Transverse colon (tissue), 4 donors: ENCODE results near the gene FAM131B. TPM values are rescaled to one million over a fixed set of nuclear protein-coding genes. Genes with fewer than 3 reads are reported as not detected.

Experiments
- DNase-seq: peaks from one replicate; pipeline ENCODE4 v3.0.0-alpha.2; 2019
- H3K27ac ChIP-seq, 4 donors: fragments of 200-600 bp; sonication (generic); 2 replicates each; pipeline ENCODE4 v1.5.1; 2016 to 2018; ENCODE audit warnings: inconsistent platforms in 4 of 4
- H3K27me3 ChIP-seq: fragments of 200-600 bp; sonication (generic); 2 replicates; pipeline ENCODE4 v1.5.1; 2017; ENCODE audit warnings: inconsistent platforms
- H3K36me3 ChIP-seq, 4 donors: fragments of 200-600 bp; sonication (generic); 2 replicates each; pipeline ENCODE4 v1.5.1; 2017 to 2019; ENCODE audit warnings: inconsistent platforms in 4 of 4
- H3K4me1 ChIP-seq, 4 donors: fragments of 200-600 bp; sonication (generic); 2 replicates each; pipeline ENCODE4 v1.5.1; 2017 to 2020; ENCODE audit warnings: inconsistent platforms in 4 of 4
- H3K4me3 ChIP-seq, 4 donors: fragments of 200-600 bp; sonication (generic); 1 replicate in 1 of 4; 2 replicates in 3 of 4; pipeline versions ENCODE4 v1.5.1 to v1.6.1; 2017 to 2019; ENCODE audit warnings: inconsistent platforms in 4 of 4
- H3K9me3 ChIP-seq, 2 donors: fragments of 200-600 bp; sonication (generic); 2 replicates each; pipeline ENCODE4 v1.5.1; 2017 to 2019; ENCODE audit warnings: inconsistent platforms in 2 of 2
- EP300 ChIP-seq: sonication (generic); formaldehyde crosslinking; IDR thresholded peaks from one replicate; pipeline ENCODE4 v1.6.1; 2017; ENCODE audit warnings: antibody characterized with exemption, low read depth
- POLR2A ChIP-seq: fragments of 450-650 bp; IDR thresholded peaks from one replicate; pipeline ENCODE4 v1.6.1; 2016; ENCODE audit warnings: antibody characterized with exemption, mild to moderate bottlenecking, moderate library complexity
- POLR2AphosphoS5 ChIP-seq, 3 donors: sonication (generic); formaldehyde crosslinking; IDR thresholded peaks; one replicate each; pipeline ENCODE4 v1.6.1; 2016; ENCODE audit warnings: antibody characterized with exemption in 3 of 3
- WGBS, 2 donors: methylation state at CpG; one replicate each; pipeline ENCODE4 v1.1.5; 2018; ENCODE audit warnings: low coverage in 1 of 2; 5-methylcytosine and 5-hydroxymethylcytosine counted together
- in situ Hi-C, 4 donors: fragments of 200-750 bp; cut with MboI; loops; one replicate each; pipeline versions ENCODE4 v1.15.0 to v1.15.1; 2017; ENCODE audit warnings: low sequenced_read_pairs in 3 of 4, low pct_ligation_motif_present in 1 of 4, low pct_unique_long_range_greater_than_20kb in 1 of 4
- intact Hi-C: fragments of 100-400 bp; cut with DNase I; formaldehyde crosslinking; loops from one replicate; pipeline ENCODE4 v1.15.1; 2023; ENCODE audit warnings: low total_unique reads
- total RNA-seq, 4 donors: library from RNA; depleted of rRNA; stranded (reverse); fragments of >200 nt; gene quantifications; one replicate each; pipeline ENCODE4 v1.1.0, GENCODE V29; 2016
- TF ChIP-seq, protein P1 (sequence below), 5 experiments: fragments of 200-600 bp in 3 of 5; fragments of 450-650 bp in 2 of 5; sonication (generic) in 3 of 5; IDR thresholded peaks; 1 replicate in 2 of 5; 2 replicates in 3 of 5; pipeline ENCODE4 v1.5.1; 2016 to 2017; ENCODE audit warnings: antibody characterized with exemption in 5 of 5, inconsistent platforms in 3 of 5, mild to moderate bottlenecking in 2 of 5, moderate library complexity in 1 of 5

Gene FAM131B
- total RNA-seq, 4 donors from 2014 or later, result 2.2 to 33.4 (median 4.7) TPM

DNA sequence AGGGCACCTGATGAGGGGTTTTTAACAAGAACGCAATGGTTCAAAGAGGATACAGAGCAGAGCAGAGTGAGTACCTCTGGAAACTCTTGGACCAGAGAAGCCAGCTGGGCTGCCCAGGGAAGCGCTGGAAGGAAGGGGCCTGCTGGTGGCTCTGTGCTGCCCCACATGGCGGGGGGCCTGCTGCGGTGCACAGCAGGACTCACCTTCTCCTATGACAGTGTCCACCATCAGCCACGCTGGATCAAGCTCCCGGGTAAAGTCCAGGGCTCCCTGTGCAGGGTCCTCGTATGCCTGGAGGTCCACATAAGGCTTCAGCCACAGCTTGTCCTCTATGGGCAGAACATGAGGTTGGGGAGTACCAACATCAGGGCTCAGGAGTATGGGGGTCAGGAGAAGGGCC lies 33.7 kb upstream of the FAM131B start:
- Histone ChIP-seq H3K4me3 (no peak overlapping the region), H3K9me3 (no peaks in the 10 kb centered on the region), H3K4me1 (peaks cover 9 to 22% (median 18%) of the 10 kb centered on the region in 4 donors), H3K27me3 (no peaks in the 10 kb centered on the region), H3K36me3 (no peaks in the 10 kb centered on the region), H3K27ac (no peak overlapping the region)
- DNase-seq, result no peak
- intact Hi-C loops (no loop called here), in situ Hi-C loops (no loop called here)
- 82% methylated on average over 7 of the region's 7 CpGs; no CpG with 5 or more reads in 1 of the 2 donors for WGBS, 2 donors
- TF ChIP-seq POLR2A (no peak), POLR2AphosphoS5 (IDR thresholded peaks at IDR 0.05) (no peak)
- TF ChIP-seq, protein P1, sequence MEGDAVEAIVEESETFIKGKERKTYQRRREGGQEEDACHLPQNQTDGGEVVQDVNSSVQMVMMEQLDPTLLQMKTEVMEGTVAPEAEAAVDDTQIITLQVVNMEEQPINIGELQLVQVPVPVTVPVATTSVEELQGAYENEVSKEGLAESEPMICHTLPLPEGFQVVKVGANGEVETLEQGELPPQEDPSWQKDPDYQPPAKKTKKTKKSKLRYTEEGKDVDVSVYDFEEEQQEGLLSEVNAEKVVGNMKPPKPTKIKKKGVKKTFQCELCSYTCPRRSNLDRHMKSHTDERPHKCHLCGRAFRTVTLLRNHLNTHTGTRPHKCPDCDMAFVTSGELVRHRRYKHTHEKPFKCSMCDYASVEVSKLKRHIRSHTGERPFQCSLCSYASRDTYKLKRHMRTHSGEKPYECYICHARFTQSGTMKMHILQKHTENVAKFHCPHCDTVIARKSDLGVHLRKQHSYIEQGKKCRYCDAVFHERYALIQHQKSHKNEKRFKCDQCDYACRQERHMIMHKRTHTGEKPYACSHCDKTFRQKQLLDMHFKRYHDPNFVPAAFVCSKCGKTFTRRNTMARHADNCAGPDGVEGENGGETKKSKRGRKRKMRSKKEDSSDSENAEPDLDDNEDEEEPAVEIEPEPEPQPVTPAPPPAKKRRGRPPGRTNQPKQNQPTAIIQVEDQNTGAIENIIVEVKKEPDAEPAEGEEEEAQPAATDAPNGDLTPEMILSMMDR (IDR thresholded peaks at IDR 0.05), result no peak

DNA sequence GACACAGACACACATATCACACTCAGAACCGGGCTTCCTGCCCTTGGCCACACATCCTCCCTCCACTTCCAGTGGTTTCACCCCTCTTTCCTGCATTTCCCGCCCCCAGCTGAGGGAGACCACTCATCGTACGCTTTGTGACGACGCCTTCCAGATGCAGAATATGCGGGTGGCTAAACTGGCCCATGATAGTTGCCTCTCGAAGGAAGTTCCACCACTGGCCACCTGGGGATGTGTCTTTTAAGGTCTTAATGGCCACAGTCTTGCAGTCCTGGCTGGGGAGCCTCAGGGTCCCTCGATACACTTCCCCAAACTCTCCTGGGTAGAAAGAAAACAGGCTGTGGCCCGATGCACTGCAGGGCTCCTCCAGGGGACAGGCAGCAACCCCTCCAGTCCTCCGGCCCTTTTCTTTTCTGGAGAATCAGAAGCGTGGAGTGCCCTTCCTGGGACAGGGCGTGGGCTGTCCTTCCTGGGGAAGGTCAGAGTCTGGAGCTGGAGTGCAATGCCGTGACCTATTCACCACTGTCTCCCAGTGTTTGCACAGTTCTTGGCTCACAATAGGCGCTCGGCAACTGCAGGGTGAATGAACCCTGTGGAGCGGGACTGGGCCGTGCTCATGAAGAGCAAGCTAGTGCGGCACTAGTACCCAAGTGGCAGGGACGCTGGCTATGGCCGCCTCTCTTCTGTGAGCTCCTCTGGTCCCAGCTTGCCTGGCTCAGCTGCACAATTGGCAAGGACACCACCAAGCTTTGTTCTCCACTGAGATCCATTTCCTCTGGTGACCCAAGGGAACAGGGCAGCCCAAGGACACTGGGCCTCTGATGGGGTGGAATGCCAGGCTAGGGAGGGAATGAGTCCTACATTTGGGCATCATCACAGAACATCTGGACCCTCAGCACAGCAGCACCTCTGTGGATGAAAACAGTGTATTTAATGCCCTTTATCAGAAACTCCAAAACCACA lies 33.0 kb upstream of the FAM131B start:
- WGBS, 2 donors, result 77 to 81% methylated on average over 3 to 21 of the region's 21 CpGs
- peaks cover 10 to 28% (median 23%) of the 10 kb centered on the region in 4 donors for H3K4me1 ChIP-seq
- H3K9me3 ChIP-seq, result no peaks in the 10 kb centered on the region
- no peak overlapping the region for H3K27ac ChIP-seq
- no peaks in the 10 kb centered on the region for H3K27me3 ChIP-seq
- intact Hi-C loops, result no loop called here
- no peak for TF ChIP-seq POLR2AphosphoS5 (IDR thresholded peaks at IDR 0.05)
- no peak for TF ChIP-seq EP300
- TF ChIP-seq, protein P1 (IDR thresholded peaks at IDR 0.05), result peak in 2 of 5 experiments; percentile 13 to 25
- no peaks in the 10 kb centered on the region for H3K36me3 ChIP-seq
- no peak for DNase-seq
- H3K4me3 ChIP-seq, result no peak overlapping the region
- in situ Hi-C loops, result no loop called here

DNA sequence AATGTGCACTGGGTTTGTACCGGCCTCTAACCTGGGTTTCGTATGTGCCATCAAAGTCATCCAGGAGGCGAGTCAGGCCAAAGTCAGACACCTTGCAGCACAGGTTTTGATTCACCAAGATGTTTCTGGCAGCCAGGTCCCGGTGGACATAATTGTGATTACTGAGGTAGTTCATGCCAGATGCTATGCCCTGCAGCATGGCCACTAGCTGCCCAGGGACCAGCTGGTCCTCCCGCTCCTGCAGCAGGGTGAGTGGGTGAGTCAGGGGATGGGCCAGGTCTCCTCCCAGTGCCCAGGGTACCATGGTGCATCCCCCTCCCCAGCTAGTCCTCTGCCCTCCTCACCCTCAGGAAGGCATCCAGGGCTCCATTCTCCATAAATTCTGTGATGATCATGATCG lies 32.3 kb upstream of the FAM131B start:
- H3K27ac ChIP-seq, result no peak overlapping the region
- no peak overlapping the region for H3K4me3 ChIP-seq

DNA sequence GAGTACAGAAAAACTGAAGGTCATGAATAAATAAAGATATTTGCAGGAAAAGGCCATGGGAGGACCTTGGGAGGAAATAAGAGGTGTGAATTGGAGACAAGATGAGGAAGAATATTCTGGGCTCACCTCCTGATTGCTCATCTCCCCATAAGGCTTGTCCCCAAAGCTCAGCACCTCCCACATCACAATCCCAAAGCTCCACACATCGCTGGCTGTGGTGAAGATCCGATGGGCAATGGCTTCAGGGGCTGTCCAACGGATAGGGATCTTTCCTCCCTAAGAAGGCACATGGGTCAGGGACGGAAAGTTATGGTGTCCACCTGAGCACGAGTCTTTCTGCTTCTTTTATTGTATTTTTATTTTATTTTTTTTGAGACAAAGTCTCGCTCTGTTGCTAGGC lies 31.6 kb upstream of the FAM131B start:
- TF ChIP-seq, protein P1 (IDR thresholded peaks at IDR 0.05), result no peak
- TF ChIP-seq EP300 (no peak), POLR2A (no peak), POLR2AphosphoS5 (IDR thresholded peaks at IDR 0.05) (no peak)
- no peak overlapping the region for H3K4me3 ChIP-seq
- intact Hi-C loops, result no loop called here
- no peaks in the 10 kb centered on the region for H3K9me3 ChIP-seq
- DNase-seq, result no peak
- no peaks in the 10 kb centered on the region for H3K36me3 ChIP-seq
- WGBS, 2 donors, result 91 to 95% methylated on average over 3 to 6 of the region's 6 CpGs
- peaks cover 10 to 29% (median 24%) of the 10 kb centered on the region in 4 donors for H3K4me1 ChIP-seq
- H3K27me3 ChIP-seq, result no peaks in the 10 kb centered on the region
- no peak overlapping the region for H3K27ac ChIP-seq
- in situ Hi-C loops, result no loop called here

More for the DNA sequence above, 32.3 kb upstream of the FAM131B start:
- intact Hi-C loops, result no loop called here
- TF ChIP-seq POLR2A (no peak), POLR2AphosphoS5 (IDR thresholded peaks at IDR 0.05) (no peak)
- Histone ChIP-seq H3K36me3 (no peaks in the 10 kb centered on the region), H3K4me1 (peaks cover 10 to 29% (median 24%) of the 10 kb centered on the region in 4 donors), H3K27me3 (no peaks in the 10 kb centered on the region), H3K9me3 (no peaks in the 10 kb centered on the region)
- DNase-seq, result no peak
- WGBS, 2 donors, result 91% methylated on average over 6 of the region's 6 CpGs; no CpG with 5 or more reads in 1 of the 2 donors
- in situ Hi-C loops, result no loop called here
